Epithelial cell of prostate (primary cell): Measurements from ENCODE around the gene IFNG-AS1.

Experiments used
- DNase-seq: peaks from one replicate; pipeline ENCODE4 v3.0.0-alpha.2; 2011; ENCODE audit warnings: low read depth, low spot score
- H3K27ac ChIP-seq: fragments of 450-650 bp; 2 replicates; pipeline ENCODE4 v1.5.1; 2017; ENCODE audit warnings: mild to moderate bottlenecking

IFNG-AS1 gene

GRCh38 chr12:67991158-67991557 lies 1.9 kb downstream of the IFNG-AS1 start:
- no peak for DNase-seq
- H3K27ac ChIP-seq = no peak overlapping the region

DNA sequence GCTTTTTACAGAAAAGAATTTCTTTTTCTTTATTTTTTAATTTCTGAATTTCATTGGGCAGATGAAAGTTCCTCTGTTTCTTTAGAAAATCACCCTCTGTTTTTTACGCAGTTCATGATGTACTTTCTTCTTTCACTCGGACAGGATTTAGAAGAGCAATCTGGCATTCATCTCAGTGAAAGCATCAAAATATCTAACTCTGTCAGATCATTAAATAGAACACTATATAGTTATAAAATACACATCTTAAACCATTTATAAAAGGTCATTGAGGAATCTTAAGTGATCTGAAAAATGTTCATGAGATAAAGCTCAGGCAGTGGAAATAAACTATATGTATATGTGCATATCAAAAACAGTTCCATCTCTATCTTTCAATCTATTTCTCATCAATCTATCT lies 3.9 kb downstream of the IFNG-AS1 start:
- no peak overlapping the region for H3K27ac ChIP-seq
- DNase-seq = no peak

- no peak overlapping the region for H3K27ac ChIP-seq
- no peak for DNase-seq
These were observed 4.8 kb downstream of the IFNG-AS1 start for GRCh38 chr12:67994046-67994445.

- no peak for DNase-seq
- no peak overlapping the region for H3K27ac ChIP-seq
These were observed 7.1 kb downstream of the IFNG-AS1 start for GRCh38 chr12:67996347-67996746.

DNA sequence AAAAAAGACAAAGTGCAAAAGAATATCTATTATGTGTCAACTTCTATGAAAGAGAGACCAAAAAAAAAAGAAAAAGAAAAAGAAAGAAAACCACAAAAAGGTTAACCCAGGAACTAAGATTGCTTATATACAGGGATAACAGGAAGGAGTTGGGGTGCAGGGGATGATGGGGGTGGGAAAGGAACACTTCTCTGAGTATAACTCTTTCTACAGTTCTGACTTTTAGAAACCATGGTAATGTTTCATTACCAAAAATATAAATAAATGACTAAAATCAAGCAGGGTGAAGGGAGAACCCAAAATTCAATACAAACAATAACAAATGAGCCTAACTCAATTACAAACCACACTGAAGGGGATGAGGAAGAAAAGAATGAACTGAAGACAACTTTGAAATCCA lies 9.1 kb downstream of the IFNG-AS1 start:
- no peak for DNase-seq
- no peak overlapping the region for H3K27ac ChIP-seq

DNA sequence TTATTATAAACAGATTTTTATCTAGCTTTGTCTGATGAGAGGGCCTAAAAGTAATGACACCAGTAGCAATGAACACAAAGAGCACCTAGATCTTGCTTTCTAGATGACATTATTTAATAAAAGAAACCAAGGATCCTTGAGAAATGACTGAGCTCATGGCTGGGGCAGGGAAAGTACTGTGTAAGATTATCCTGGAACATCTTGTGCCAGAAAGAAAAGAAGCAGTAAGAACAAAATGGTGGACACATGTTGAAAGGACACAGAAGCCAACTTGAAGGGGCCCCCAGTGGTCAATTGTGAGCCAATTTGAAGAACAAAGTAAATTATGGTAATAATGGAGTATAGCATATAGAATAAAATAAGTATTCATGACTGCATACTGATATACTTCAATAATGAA lies 10.0 kb downstream of the IFNG-AS1 start:
- H3K27ac ChIP-seq = no peak overlapping the region
- no peak for DNase-seq

- no peak overlapping the region for H3K27ac ChIP-seq
- DNase-seq = no peak
These were observed 12.5 kb downstream of the IFNG-AS1 start for GRCh38 chr12:68001486-68002466.

DNA sequence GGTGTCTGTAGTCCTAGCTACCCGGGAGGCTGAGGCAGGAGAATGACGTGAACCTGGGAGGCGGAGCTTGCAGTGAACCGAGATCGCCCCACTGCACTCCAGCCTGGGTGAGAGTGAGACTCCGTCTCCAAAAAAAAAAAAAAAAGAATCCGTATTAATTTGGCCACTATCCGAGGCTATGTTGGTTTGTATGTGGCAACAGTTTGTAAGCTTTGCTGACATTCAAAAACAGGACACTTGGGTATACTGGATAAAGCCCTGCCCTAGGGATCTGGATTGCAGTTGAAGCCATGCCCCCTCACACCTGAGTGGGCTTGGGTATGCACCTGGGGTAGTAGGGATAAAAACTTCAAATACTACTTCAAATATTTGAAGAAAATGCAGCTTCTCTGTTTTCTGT lies 14.5 kb downstream of the IFNG-AS1 start:
- DNase-seq = no peak
- H3K27ac ChIP-seq = no peak overlapping the region

DNA sequence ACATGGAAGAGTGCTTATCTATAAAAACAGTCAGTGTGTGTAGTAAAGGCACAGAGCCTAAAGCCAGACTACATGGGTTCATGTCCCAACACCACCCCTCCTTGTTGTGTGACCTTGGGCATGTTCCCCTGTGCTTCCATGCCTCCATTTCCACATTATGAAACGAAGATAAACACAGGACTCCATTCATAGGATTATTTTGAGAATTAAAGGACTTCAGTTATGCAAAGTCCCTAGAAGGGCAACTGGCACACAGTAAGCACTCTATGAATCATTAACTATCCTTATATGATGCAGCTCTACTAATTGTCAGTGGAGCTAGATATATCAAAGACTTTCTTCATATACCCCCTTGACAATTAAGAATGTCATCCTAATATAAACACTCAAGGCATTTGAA lies 17.8 kb downstream of the IFNG-AS1 start:
- DNase-seq = no peak
- peak overlapping the region; percentile 50 for H3K27ac ChIP-seq

GRCh38 chr12:68007466-68007865 lies 18.2 kb downstream of the IFNG-AS1 start:
- DNase-seq = no peak
- H3K27ac ChIP-seq = peak overlapping the region; percentile 50

GRCh38 chr12:68011206-68011881 lies 22.1 kb downstream of the IFNG-AS1 start:
- no peak overlapping the region for H3K27ac ChIP-seq
- DNase-seq = no peak

DNA sequence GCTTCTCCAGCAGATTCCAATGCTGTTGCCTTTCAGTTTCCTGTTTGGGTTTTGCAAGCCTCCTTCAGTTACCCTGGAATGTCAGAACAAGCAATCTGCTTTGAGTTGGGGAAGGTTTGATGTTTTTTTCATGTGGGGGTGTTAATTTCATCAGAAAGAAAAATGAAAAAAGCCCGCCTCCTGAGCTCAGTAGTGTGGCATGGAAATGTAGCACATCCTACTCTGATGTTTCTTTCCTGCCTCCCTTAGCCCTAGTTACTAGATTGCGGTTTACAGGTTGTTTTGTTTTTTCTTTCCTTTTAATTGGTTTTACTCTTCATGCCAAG lies 22.6 kb downstream of the IFNG-AS1 start:
- DNase-seq = no peak
- no peak overlapping the region for H3K27ac ChIP-seq

- DNase-seq = no peak
- H3K27ac ChIP-seq = no peak overlapping the region
These were observed 23.5 kb downstream of the IFNG-AS1 start for GRCh38 chr12:68012712-68013111.

DNA sequence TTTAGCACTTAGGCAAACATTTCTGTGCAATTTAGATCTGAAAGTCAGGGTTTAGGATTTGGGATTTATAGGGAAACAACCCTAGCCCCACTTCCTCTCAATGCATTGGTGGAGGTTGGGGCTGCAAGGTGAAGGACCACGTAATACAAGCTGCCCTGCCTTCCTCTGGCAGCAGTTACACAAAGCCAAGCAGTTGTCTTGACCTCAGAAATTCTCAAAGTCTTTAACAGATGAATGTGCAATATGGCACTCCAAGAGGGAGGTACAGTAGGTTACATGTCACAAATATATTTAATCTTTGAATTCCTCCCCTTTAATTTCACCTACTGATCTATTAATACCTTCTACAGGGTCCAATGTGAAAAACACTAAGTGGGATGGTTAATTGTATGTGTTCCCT lies 23.9 kb downstream of the IFNG-AS1 start:
- no peak overlapping the region for H3K27ac ChIP-seq
- no peak for DNase-seq

GRCh38 chr12:68016136-68016535 lies 26.9 kb downstream of the IFNG-AS1 start:
- no peak for DNase-seq
- H3K27ac ChIP-seq = no peak overlapping the region

GRCh38 chr12:68018315-68018714 lies 29.1 kb downstream of the IFNG-AS1 start:
- no peak for DNase-seq
- no peak overlapping the region for H3K27ac ChIP-seq

- H3K27ac ChIP-seq = no peak overlapping the region
- DNase-seq = no peak
These were observed 30.8 kb downstream of the IFNG-AS1 start for GRCh38 chr12:68020049-68020448.

- no peak for DNase-seq
- H3K27ac ChIP-seq = no peak overlapping the region
These were observed 31.5 kb downstream of the IFNG-AS1 start for GRCh38 chr12:68020699-68021098.

- no peak for DNase-seq
- H3K27ac ChIP-seq = no peak overlapping the region
These were observed 39.4 kb downstream of the IFNG-AS1 start for GRCh38 chr12:68028647-68029046.

DNA sequence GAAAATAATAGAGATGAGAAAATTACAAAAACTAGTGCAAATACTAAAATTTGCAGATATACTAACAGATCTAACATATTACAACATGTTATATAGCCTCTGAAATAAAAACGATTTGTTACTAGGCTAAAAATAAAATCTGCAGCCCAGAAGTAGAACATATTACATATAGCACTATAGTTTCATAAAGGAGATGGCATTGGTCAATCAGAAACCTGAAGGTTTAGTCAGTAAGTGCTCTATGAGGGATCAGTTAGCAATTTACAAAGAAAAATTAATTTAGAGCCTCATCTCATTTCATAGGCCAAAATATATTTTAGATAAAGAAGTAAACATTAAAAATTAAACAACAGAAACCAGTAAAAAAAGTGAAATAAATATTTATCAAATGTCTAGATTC lies 41.0 kb downstream of the IFNG-AS1 start:
- no peak for DNase-seq
- H3K27ac ChIP-seq = no peak overlapping the region

DNA sequence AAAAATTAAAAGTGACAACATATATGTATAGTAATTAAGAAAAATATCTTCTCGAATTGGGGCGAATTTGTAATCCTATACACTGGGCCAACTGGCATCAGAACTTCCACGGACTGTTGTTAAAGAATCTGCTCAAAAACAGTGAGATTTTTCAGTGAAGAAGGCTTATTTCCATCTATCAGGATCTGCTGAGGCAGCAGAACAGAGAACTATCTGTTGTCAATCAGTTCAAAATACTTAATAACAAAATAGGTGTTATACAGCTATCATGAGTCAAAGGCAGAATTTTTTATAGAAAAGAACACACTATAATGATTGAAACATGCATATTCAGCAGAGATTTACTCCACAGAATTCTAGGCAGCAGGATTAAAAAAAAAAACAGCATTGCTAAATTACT lies 41.9 kb downstream of the IFNG-AS1 start:
- no peak for DNase-seq
- H3K27ac ChIP-seq = no peak overlapping the region
